ENCODE data around the gene SORCS1.

- TF ChIP-seq, protein P1, sequence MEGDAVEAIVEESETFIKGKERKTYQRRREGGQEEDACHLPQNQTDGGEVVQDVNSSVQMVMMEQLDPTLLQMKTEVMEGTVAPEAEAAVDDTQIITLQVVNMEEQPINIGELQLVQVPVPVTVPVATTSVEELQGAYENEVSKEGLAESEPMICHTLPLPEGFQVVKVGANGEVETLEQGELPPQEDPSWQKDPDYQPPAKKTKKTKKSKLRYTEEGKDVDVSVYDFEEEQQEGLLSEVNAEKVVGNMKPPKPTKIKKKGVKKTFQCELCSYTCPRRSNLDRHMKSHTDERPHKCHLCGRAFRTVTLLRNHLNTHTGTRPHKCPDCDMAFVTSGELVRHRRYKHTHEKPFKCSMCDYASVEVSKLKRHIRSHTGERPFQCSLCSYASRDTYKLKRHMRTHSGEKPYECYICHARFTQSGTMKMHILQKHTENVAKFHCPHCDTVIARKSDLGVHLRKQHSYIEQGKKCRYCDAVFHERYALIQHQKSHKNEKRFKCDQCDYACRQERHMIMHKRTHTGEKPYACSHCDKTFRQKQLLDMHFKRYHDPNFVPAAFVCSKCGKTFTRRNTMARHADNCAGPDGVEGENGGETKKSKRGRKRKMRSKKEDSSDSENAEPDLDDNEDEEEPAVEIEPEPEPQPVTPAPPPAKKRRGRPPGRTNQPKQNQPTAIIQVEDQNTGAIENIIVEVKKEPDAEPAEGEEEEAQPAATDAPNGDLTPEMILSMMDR (IDR thresholded peaks at IDR 0.05), result peak in 5 of 6 experiments; percentile 6 to 35 (median 16)
- TF ChIP-seq POLR2A (IDR thresholded peaks at IDR 0.05), result no peak
Measured at GRCh38 chr10:106571192-106571946, 593.1 kb downstream of the SORCS1 start.
